ENCODE results near the gene WDR26.

The WDR26 gene

GRCh38 chr1:224387943-224388342, 46.7 kb downstream of the WDR26 start:
- no peak for TF ChIP-seq CTCF (IDR thresholded peaks at IDR 0.05; ENCODE audit: extremely low read depth, missing control alignments)
- no peak for DNase-seq (ENCODE audit: low spot score)

GRCh38 chr1:224387302-224387912, 47.2 kb downstream of the WDR26 start:
- no peak for DNase-seq (ENCODE audit: low spot score)
- TF ChIP-seq CTCF (IDR thresholded peaks at IDR 0.05; ENCODE audit: extremely low read depth, missing control alignments) = no peak

DNA sequence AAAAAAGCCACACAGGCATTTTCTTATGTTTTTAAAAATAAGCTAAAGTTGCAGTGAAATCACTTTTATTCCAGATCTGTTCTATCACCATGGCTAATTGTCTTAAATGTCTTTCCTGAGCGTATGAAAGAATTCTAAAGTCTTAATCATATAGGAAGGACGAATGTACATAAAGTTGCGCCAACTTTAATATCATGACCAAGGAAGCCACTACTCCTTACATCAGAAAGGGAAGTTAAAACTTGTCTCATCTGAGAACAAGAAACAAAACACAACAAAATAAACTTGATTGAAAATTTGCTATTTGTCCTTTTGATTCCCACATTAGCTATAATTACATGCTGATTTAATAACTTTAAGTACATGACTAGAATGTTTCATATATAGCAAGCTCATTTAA, 51.4 kb downstream of the WDR26 start:
- no peak for TF ChIP-seq CTCF (IDR thresholded peaks at IDR 0.05; ENCODE audit: extremely low read depth, missing control alignments)
- no peak for DNase-seq (ENCODE audit: low spot score)

- DNase-seq (ENCODE audit: low spot score) = no peak
These were observed 52.6 kb downstream of the WDR26 start for GRCh38 chr1:224381880-224382548.

GRCh38 chr1:224380003-224380402, 54.6 kb downstream of the WDR26 start:
- DNase-seq (ENCODE audit: low spot score) = peak; percentile 36
- TF ChIP-seq CTCF (IDR thresholded peaks at IDR 0.05; ENCODE audit: extremely low read depth, missing control alignments) = no peak

More at GRCh38 chr1:224381880-224382548, 52.6 kb downstream of the WDR26 start:
- no peak for TF ChIP-seq CTCF (IDR thresholded peaks at IDR 0.05; ENCODE audit: extremely low read depth, missing control alignments)

- no peak for TF ChIP-seq CTCF (IDR thresholded peaks at IDR 0.05; ENCODE audit: extremely low read depth, missing control alignments)
- no peak for DNase-seq (ENCODE audit: low spot score)
These were observed 55.6 kb downstream of the WDR26 start for GRCh38 chr1:224378855-224379631.

- no peak for TF ChIP-seq CTCF (IDR thresholded peaks at IDR 0.05; ENCODE audit: extremely low read depth, missing control alignments)
- DNase-seq (ENCODE audit: low spot score) = peak; percentile 70
These were observed 57.0 kb downstream of the WDR26 start for GRCh38 chr1:224377676-224378006.
